NCI-H187 (cell line): Measurements from ENCODE around the gene ADAMTSL2.

ENCODE experiments used
- DNase-seq, 2 experiments: peaks; one replicate each; lab custom pipeline; 2025; lab: John Stamatoyannopoulos, UW

Gene ADAMTSL2

GRCh38 chr9:133499892-133500270 is 34.6 kb upstream of the ADAMTSL2 start:
- no peak for DNase-seq

GRCh38 chr9:133502112-133502511 is 32.4 kb upstream of the ADAMTSL2 start:
- DNase-seq: no peak

GRCh38 chr9:133505186-133505830 is 29.2 kb upstream of the ADAMTSL2 start:
- no peak for DNase-seq

GRCh38 chr9:133505901-133506652 is 28.4 kb upstream of the ADAMTSL2 start:
- no peak for DNase-seq

- no peak for DNase-seq
These were observed 27.9 kb upstream of the ADAMTSL2 start for GRCh38 chr9:133506653-133507038.

- no peak for DNase-seq
These were observed 27.1 kb upstream of the ADAMTSL2 start for GRCh38 chr9:133507246-133507965.

GRCh38 chr9:133508046-133508445 is 26.5 kb upstream of the ADAMTSL2 start:
- no peak for DNase-seq

- DNase-seq: peak in 1 of 2 experiments; percentile 8
These were observed 25.1 kb upstream of the ADAMTSL2 start for GRCh38 chr9:133509179-133510083.

- no peak for DNase-seq
These were observed 23.5 kb upstream of the ADAMTSL2 start for GRCh38 chr9:133510926-133511505.

- DNase-seq: no peak
These were observed 22.9 kb upstream of the ADAMTSL2 start for GRCh38 chr9:133511607-133512006.

- no peak for DNase-seq
These were observed 22.0 kb upstream of the ADAMTSL2 start for GRCh38 chr9:133512253-133513213.

- DNase-seq: no peak
These were observed 21.0 kb upstream of the ADAMTSL2 start for GRCh38 chr9:133513214-133514100.

- DNase-seq: no peak
These were observed 19.9 kb upstream of the ADAMTSL2 start for GRCh38 chr9:133514460-133515239.

- no peak for DNase-seq
These were observed 19.3 kb upstream of the ADAMTSL2 start for GRCh38 chr9:133515240-133515610.

- no peak for DNase-seq
These were observed 18.8 kb upstream of the ADAMTSL2 start for GRCh38 chr9:133515615-133516255.

- no peak for DNase-seq
These were observed 18.1 kb upstream of the ADAMTSL2 start for GRCh38 chr9:133516256-133516960.

GRCh38 chr9:133516961-133517350 is 17.5 kb upstream of the ADAMTSL2 start:
- no peak for DNase-seq

GRCh38 chr9:133517711-133518110 is 16.8 kb upstream of the ADAMTSL2 start:
- DNase-seq: no peak
